ENCODE data around the gene SMURF2.
"Not testable (repeated sequence)": the region's sequence is repeated elsewhere in the genome, so short reads cannot be mapped to it uniquely, and the experiment has no call there.

DNA sequence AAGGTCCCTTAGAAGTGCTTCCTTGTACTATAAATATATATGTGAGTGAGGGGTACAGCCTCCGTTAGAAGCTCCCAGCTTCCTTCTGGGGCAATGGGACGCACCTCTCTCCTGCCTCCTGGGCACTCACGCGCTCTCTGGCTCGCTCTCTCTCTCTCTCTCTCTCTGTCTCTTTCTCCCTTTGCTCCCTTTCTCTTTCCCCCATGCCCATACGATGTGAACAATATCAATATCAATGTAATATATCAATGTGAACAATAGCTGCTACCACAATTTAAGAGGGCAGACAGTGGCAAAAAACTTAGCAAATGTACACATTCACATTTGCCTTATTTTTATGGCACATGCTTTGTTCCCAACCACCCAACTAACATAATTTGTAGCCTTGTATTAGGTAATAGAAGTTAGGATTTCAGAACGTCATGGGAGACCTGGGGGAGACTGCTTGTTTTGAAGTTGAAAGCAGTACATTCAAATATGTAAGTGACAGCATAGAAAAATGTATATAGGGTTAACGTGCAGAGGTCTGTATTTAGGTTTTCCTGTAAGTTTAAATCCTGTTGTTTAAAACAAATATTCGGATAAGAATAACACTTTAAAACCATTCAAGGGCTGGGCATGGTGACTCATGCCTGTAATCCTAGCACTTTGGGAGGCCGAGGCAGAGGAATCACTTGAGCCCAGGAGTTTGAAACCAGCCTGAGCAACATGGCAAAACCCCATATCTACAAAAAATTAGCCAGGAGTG lies 8.9 kb upstream of the SMURF2 start:
- TF ChIP-seq, protein P1, sequence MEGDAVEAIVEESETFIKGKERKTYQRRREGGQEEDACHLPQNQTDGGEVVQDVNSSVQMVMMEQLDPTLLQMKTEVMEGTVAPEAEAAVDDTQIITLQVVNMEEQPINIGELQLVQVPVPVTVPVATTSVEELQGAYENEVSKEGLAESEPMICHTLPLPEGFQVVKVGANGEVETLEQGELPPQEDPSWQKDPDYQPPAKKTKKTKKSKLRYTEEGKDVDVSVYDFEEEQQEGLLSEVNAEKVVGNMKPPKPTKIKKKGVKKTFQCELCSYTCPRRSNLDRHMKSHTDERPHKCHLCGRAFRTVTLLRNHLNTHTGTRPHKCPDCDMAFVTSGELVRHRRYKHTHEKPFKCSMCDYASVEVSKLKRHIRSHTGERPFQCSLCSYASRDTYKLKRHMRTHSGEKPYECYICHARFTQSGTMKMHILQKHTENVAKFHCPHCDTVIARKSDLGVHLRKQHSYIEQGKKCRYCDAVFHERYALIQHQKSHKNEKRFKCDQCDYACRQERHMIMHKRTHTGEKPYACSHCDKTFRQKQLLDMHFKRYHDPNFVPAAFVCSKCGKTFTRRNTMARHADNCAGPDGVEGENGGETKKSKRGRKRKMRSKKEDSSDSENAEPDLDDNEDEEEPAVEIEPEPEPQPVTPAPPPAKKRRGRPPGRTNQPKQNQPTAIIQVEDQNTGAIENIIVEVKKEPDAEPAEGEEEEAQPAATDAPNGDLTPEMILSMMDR (IDR thresholded peaks at IDR 0.05): not testable (repeated sequence)
- not testable (repeated sequence) for TF ChIP-seq NR3C1 (CRISPR knock-in tag; conservative IDR thresholded peaks at IDR 0.05; ENCODE audit: low read depth); TCF7 (CRISPR knock-in tag; IDR thresholded peaks at IDR 0.05; ENCODE audit: low read depth); SP1 (CRISPR knock-in tag; conservative IDR thresholded peaks at IDR 0.05); TP53 (CRISPR knock-in tag; IDR thresholded peaks at IDR 0.05); CBFB (CRISPR knock-in tag; IDR thresholded peaks at IDR 0.05; ENCODE audit: low read depth); JUN (CRISPR knock-in tag; IDR thresholded peaks at IDR 0.05); ZNF671 (CRISPR knock-in tag; IDR thresholded peaks at IDR 0.05); TEAD4 (CRISPR knock-in tag; IDR thresholded peaks at IDR 0.05)
- TF ChIP-seq, protein P2, sequence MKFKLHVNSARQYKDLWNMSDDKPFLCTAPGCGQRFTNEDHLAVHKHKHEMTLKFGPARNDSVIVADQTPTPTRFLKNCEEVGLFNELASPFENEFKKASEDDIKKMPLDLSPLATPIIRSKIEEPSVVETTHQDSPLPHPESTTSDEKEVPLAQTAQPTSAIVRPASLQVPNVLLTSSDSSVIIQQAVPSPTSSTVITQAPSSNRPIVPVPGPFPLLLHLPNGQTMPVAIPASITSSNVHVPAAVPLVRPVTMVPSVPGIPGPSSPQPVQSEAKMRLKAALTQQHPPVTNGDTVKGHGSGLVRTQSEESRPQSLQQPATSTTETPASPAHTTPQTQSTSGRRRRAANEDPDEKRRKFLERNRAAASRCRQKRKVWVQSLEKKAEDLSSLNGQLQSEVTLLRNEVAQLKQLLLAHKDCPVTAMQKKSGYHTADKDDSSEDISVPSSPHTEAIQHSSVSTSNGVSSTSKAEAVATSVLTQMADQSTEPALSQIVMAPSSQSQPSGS (CRISPR knock-in tag; IDR thresholded peaks at IDR 0.05; ENCODE audit: borderline replicate concordance, low read depth): not testable (repeated sequence)

Data from WTC11 (cell line).